Midbrain (tissue), 1 donor: ENCODE data around the gene EEF1AKMT2.
A peak's percentile ranks its signal among the peaks of the same experiment; 100 is the strongest.

Experiments
- DNase-seq: peaks from one replicate; lab custom pipeline; 2025; lab: John Stamatoyannopoulos, UW

EEF1AKMT2 gene

DNA sequence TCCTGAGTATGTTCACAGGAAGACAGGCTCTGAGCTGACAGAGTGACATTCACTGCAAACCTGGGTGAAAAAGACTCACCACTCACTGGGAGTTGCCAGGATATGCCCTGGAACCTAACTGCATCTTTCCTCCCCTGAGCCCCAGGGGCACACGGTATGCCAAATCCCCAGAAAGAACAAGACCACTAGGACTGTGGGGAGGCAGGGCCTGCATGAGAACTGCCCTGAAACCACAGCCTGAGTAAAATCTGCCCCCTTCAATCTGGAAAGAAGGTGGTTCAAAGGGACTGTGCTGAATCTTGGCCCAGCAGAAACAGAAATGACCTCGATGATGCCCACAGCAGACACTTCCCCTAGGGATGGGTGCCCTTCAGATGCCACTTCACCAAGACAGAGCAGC lies 54.0 kb downstream of the EEF1AKMT2 start:
- DNase-seq: no peak

DNA sequence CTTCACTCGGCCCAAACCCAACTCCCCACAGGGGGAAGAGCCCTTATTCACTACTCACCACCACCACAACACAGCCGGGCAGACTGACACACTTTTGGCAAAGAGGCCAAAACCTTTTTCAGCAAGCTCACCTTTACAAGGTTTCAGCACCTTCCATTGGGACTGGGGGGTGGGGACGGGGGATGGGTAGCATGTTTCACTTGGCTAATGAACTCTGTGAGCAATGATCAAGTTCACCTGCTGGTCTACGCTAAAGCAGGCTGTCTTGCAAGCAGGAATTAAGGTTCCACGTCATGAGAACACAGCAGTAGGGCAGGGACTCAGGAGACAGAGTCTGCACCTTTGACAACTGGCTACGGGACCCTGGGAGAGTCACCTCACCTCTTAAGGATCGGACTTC lies 54.5 kb downstream of the EEF1AKMT2 start:
- DNase-seq: no peak

GRCh38 chr10:124736491-124737136 lies 55.1 kb downstream of the EEF1AKMT2 start:
- DNase-seq: peak; percentile 75

- no peak for DNase-seq
These were observed 56.0 kb downstream of the EEF1AKMT2 start for GRCh38 chr10:124735491-124736286.

DNA sequence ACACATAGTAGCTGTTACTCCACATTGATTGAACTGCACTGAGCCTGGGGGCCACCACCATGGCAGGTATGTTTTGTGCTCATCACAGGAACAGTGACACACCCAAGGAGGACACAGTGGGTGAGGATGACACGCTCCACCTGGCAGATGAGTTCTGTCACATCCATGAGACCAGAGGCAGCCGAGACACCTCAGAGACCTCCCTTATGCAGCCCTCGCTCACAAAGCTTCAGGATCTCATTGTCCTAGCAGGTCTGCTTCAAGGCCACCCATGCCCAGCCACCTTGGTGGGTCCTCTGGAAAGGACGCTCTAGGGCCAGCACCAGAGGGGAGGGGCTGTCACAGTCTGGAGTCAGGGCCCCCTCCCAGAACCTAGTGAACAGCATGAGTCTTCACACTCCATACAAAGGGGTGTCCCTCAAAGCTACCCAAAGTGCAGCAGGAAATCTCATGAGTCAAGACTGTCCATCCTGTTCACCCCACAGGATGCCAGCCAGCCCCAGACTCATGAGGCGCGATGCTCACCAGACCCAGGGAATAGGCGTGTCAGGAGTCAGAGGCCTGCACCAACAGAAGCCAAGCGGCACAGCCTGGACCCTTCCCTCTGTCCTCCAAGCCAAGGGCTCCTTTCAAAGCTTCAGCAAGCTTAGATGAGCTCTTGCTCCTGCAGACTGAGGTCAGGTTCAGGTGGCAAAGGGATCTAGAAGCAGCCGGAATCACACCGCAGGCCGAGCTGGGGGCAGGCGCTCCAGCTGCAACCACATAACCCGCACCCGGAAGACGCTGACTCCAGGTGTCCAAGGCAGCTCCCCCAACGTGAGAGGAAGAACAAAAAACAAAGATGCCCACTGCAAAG lies 57.1 kb downstream of the EEF1AKMT2 start:
- no peak for DNase-seq

GRCh38 chr10:124733571-124734245 lies 58.0 kb downstream of the EEF1AKMT2 start:
- DNase-seq: no peak

GRCh38 chr10:124732931-124733570 lies 58.6 kb downstream of the EEF1AKMT2 start:
- DNase-seq: no peak

DNA sequence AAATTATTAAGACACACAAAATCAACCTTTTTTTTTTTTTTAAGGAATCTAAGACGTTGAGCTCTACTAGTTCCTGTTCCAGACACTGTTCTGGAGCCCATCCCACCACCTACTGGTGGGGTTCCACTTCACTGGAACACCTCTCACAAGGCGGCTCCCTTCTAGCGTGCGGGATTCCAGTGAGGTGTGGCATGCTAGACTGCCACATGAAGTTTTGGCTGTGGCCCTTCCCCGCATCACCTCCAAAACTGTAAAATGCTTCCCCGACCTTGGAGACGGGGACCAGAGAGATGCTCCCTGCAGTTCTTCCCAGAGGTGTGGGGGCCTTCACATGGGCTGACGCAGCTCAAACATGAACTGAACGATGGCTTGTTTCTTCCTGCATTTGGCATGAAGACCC lies 60.1 kb downstream of the EEF1AKMT2 start:
- no peak for DNase-seq

GRCh38 chr10:124730790-124731189 lies 60.9 kb downstream of the EEF1AKMT2 start:
- DNase-seq: no peak

GRCh38 chr10:124728830-124729661 lies 62.6 kb downstream of the EEF1AKMT2 start:
- DNase-seq: no peak

GRCh38 chr10:124728071-124728829 lies 63.4 kb downstream of the EEF1AKMT2 start:
- no peak for DNase-seq

DNA sequence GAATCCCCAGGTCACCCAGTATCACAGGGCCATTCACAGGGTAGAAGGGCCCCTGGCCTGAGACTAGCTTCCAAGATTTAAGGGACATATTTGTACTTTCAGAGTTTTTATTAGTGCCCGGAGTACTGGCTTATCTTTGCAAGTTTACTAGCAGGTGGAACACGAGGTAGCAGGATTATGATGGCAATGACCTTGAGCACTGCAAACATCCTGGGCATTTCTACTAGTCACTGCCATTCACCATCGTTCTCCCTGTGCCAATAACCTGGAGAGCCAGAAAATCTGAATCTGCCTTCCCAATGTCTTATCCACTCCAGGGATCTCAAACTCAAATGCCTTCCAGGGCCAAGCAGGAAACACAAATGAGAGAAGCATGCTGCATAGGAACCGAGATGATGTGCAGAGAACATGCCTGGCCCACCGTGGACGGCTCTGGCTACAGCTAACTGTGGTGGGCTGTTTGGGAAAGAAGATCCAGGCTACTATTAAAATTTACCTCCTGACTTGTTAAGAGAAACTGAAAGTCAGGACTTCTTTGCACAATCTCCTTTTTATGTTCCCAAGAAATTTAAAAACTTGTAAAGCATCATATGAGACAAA lies 64.2 kb downstream of the EEF1AKMT2 start:
- no peak for DNase-seq

DNA sequence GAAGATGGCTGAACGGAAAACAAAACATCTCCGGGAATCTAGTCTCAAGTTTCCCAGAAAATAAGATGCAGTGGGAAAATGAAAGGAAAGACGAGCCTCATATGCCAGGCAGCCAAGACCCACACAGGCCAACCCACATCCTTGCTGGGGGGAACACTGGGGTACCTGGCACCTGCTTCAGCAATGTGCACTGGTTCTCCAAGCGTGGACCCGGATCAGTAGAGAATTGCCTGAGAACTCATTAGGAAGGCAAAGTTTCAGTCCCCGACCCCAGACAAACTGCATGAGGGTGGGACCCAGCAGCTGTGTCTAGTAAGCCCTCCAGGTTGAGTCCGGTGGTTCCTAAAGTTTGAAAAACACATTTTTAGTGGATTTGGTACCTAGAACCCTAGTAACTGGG lies 65.9 kb downstream of the EEF1AKMT2 start:
- no peak for DNase-seq

DNA sequence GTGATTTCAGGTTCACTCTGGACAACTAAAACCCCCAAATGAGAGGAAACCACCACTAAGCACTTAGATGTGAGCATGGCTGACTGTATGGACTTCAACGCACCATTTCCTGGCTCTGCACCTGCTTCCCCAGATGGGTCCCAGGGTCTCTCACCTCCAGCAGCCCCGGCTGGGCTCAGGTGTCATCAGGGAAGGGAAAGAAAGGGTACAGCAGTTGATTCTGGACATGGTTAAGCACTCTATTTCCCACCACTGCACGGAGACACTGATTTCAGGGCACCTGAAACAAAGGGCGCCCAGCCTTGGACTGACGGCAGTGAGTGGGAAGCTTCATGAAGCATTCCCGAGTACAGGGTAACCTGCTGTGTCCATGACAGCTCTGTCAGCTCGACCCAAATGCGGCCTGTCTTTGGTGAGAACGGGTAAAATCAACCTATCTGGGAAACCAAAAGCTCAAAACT lies 66.5 kb downstream of the EEF1AKMT2 start:
- no peak for DNase-seq

DNA sequence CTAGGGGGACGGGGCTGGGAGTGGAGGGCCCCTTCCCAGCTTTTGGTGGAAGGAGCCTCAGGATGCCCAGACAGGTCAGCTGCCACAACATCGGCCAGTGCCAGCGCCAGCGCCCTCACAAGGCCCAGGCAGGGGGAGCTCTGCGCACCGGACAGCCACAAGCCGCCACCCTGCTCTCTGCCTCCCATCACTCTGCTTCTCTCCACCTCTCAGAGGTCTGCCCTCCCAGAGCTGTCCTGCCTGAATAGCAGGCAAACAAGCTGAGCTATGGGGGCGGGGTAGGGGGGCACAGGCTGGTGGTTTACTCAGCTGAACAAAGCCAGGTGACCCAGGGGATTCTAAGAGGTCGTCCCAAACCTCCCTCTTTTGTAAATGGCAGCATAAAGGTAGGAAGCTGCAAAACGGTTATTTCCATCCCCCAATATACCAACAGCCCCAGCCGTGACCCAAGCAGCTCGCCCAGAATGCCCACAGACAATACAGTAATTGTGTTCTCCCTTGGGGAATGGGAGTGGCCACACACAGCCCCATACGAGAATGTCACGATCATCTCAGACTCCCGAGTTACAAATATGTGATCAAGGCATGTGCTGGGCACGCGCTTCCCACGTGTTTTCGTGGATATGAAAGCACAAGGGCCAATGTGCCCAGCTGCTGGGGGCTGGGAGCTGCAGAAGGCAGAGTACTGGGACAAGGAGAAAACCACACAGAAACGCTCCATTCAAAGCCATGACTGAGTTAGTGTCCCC lies 67.2 kb downstream of the EEF1AKMT2 start:
- DNase-seq: peak; percentile 93

DNA sequence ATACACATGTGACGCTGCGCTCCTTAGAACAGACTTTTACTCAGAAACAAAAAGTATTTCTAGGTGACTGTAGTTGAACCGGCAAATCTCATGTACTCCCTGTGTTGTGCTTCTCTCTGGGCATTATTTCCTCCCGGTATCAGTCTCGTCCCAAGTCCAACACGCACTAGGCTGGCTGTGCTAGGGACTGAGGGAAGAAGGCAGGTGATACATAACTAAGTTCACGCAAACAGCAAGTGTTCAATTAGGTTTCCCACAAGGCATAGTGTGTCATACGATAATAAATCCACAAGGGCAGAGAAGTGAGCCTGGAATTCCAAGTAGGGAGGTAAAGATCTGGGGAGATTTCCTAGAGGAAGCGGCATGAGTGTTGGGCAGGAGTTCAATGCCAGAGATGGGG lies 67.9 kb downstream of the EEF1AKMT2 start:
- no peak for DNase-seq

DNA sequence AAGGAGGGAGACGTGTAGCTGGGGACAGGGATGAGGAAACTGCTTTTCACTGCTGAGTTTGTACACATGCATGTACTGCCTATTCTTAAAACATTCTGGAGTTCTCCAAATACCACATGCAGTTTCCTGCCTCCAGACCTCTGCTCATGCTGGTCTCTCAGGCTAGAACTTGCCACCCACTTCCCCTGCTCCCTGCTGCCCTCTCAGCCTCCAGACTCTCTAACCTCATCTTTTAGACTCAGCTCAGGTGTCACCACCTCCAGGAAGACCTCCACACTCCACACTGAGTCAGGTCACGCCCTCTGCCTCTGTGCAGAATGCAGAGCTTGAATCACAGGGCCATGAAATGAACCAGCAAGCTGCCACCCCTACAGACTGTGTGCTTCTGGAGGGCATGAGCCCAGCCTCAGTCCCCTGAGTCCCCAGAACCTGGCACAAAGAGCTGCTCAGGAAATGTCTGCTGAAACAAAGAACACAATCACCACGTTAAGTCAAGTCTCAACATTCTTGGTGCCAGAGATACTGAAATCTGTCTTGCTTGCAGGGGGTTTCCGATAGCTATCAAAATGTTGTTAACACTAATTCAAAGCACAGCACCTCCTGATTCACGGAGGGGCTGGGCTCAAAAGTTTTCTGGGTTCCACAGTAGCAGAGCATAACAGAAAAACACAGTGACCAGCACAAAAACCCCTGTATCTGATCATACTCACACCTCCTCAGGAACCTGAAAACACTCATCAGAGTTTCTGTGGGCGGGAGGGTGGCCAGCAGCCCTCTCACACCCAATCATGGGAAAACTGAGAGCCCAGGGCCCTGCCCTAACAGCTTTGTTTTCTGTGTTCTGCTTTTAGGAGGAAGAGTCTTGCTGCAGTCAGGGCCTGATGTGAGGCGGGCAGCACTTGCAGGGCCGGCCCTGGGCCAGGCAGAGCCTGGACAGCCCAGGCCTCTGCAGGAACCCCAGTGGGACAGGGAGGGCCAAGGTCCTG lies 68.6 kb downstream of the EEF1AKMT2 start:
- DNase-seq: no peak
